Measurements from ENCODE around the gene STBD1. TPM values are rescaled to one million over a fixed set of nuclear protein-coding genes. Genes with fewer than 3 reads are reported as not detected.

STBD1 gene
- total and polyA plus RNA-seq, 9 of the 15 experiments (the other 6 are each of a cell fraction or from before 2014, with no cell fraction given), result 0.08 to 0.64 (median 0.27) TPM; not detected in 2

GRCh38 chr4:76307660-76308014, 1.1 kb downstream of the STBD1 start:
- Histone ChIP-seq H3K4me1 (replicated peaks in 1 of 2; ENCODE audit: control insufficient read depth in 2 of 2, insufficient read depth in 2 of 2, low read length in 2 of 2) (peaks cover 16 to 17% of the 10 kb centered on the region in 2 experiments), H3K4me2 (ENCODE audit: insufficient read depth, low read length) (no peak overlapping the region), H3K9ac (ENCODE audit: insufficient read depth in 1 of 2, low read depth in 2 of 2, low read length in 2 of 2) (no peak overlapping the region), H3K9me3 (replicated peaks; ENCODE audit: control insufficient read depth, insufficient read depth, low read depth, low read length) (no peaks in the 10 kb centered on the region), H3K79me2 (ENCODE audit: control insufficient read depth, insufficient read depth, low read length) (no peaks in the 10 kb centered on the region), H3K27me3 (ENCODE audit: control insufficient read depth in 2 of 2, insufficient read depth in 2 of 2, low read length in 2 of 2) (no peaks in the 10 kb centered on the region), H3K27ac (ENCODE audit: extremely low read depth, low read depth, low read length) (no peak overlapping the region), H3K4me3 (no peak overlapping the region), H3K9me1 (ENCODE audit: control insufficient read depth, insufficient read depth, low read length) (no peaks in the 10 kb centered on the region), H4K20me1 (replicated peaks; ENCODE audit: control insufficient read depth, insufficient read depth, low read length) (no peaks in the 10 kb centered on the region), H3K36me3 (ENCODE audit: control insufficient read depth, insufficient read depth, low read length) (no peaks in the 10 kb centered on the region), H2AFZ (ENCODE audit: low read depth, low read length) (no peak overlapping the region)
- TF ChIP-seq NFATC3 (IDR thresholded peaks at IDR 0.05), result no peak
- TF ChIP-seq IRF1 (CRISPR knock-in tag; IDR thresholded peaks at IDR 0.05; ENCODE audit: borderline replicate concordance), result no peak
- TF ChIP-seq NFRKB (IDR thresholded peaks at IDR 0.05; ENCODE audit: low read depth), result no peak
- TF ChIP-seq ARID3B (CRISPR knock-in tag; IDR thresholded peaks at IDR 0.05; ENCODE audit: borderline replicate concordance), result no peak
- no peak for TF ChIP-seq HDAC2 (IDR thresholded peaks at IDR 0.05)
- TF ChIP-seq MEF2A (IDR thresholded peaks at IDR 0.05; ENCODE audit: control insufficient read depth, low read depth, low read length), result no peak
- TF ChIP-seq ELF4 (CRISPR knock-in tag; IDR thresholded peaks at IDR 0.05), result no peak
- no peak for TF ChIP-seq MECOM (CRISPR knock-in tag; IDR thresholded peaks at IDR 0.05)
- no peak for TF ChIP-seq ZNF354B (CRISPR knock-in tag; IDR thresholded peaks at IDR 0.05)
- BruUV-seq (replicated peaks), result no TSS peak
- WGBS (ENCODE audit: insufficient coverage, low coverage, missing lambda C conversion rate), result 74% methylated on average over 3 of the region's 4 CpGs
- POLR2A ChIA-PET, result no interaction called here
- CTCF ChIA-PET (ENCODE audit: low intra/inter-chr PET ratio), result no interaction called here
- DNase-seq (ENCODE audit: extremely low read depth in 1 of 4, low spot score in 3 of 4) (no peak), ATAC-seq (no peak), FAIRE-seq (no peak)
- in situ Hi-C loops (cut with MboI), result no loop called here
- intact Hi-C loops (cut with micrococcal nuclease), result no loop called here
